ENCODE measurements around the gene S100A5. TPM values are rescaled to one million over a fixed set of nuclear protein-coding genes. Genes with fewer than 3 reads are reported as not detected.

Gene S100A5
- total RNA-seq, 1 experiment from 2014 or later, result not detected

GRCh38 chr1:153543736-153544135, 3.0 kb upstream of the S100A5 start:
- no peaks in the 10 kb centered on the region for H3K79me1 ChIP-seq (ENCODE audit: insufficient read depth, low read depth, low read length, poor library complexity, severe bottlenecking)
- H2BK15ac ChIP-seq (ENCODE audit: low read depth, low read length), result no peak overlapping the region
- no peak overlapping the region for H3K56ac ChIP-seq (ENCODE audit: insufficient read length, low read depth, low read length)
- no peak overlapping the region for H2BK5ac ChIP-seq (ENCODE audit: insufficient read length, low read length)
- H3K4me1 Mint-ChIP-seq, result peaks cover 37 to 47% of the 10 kb centered on the region in 2 experiments
- no peak overlapping the region for H3K18ac ChIP-seq (ENCODE audit: insufficient read length, low read depth, low read length)
- H3K4me2 ChIP-seq (ENCODE audit: insufficient read depth, insufficient read length, low read length), result no peak overlapping the region
- H2BK120ac ChIP-seq (ENCODE audit: low read depth, low read length, poor library complexity, severe bottlenecking), result no peak overlapping the region
- H3T11ph ChIP-seq (ENCODE audit: low read length), result no peak overlapping the region
- DNase-seq, result no peak
- no peak overlapping the region for H3K23ac ChIP-seq (ENCODE audit: insufficient read length, low read depth, low read length)
- H4K20me1 ChIP-seq (ENCODE audit: control insufficient read depth, insufficient read depth, insufficient read length), result no peaks in the 10 kb centered on the region
- H4K5ac ChIP-seq (ENCODE audit: insufficient read length, low read depth, low read length), result no peak overlapping the region
- H3K4me3 Mint-ChIP-seq, result no peak overlapping the region; a peak in 1 of 5 replicates
- H3K9ac ChIP-seq (ENCODE audit: extremely low read depth, insufficient read length, low read length), result no peak overlapping the region
- H3K27me3 Mint-ChIP-seq (ENCODE audit: low read depth), result peaks cover 3% of the 10 kb centered on the region
- no peak overlapping the region for H3K27ac ChIP-seq (ENCODE audit: insufficient read length, low read depth, low read length)
- no peak overlapping the region for H3K27ac Mint-ChIP-seq
- H2AFZ ChIP-seq (ENCODE audit: low read length), result no peak overlapping the region
- no peaks in the 10 kb centered on the region for H3K9me3 ChIP-seq (ENCODE audit: control insufficient read depth, low read depth, low read length)
- no peak overlapping the region for H2BK12ac ChIP-seq (ENCODE audit: insufficient read length, low read depth, low read length)
- no peaks in the 10 kb centered on the region for H3K9me3 Mint-ChIP-seq
- no peaks in the 10 kb centered on the region for H3K79me2 ChIP-seq (ENCODE audit: insufficient read depth, low read length)
- H3K14ac ChIP-seq (ENCODE audit: insufficient read depth, low read length), result no peak overlapping the region
- no peak overlapping the region for H4K91ac ChIP-seq (ENCODE audit: insufficient read length, low read depth, low read length)
- no peak overlapping the region for H4K8ac ChIP-seq (replicated peaks; ENCODE audit: insufficient read length, low read depth, low read length)
- H3K4ac ChIP-seq (ENCODE audit: low read depth, low read length), result no peak overlapping the region
- no peak for TF ChIP-seq CTCF (conservative IDR thresholded peaks at IDR 0.05)
- H2AK5ac ChIP-seq (ENCODE audit: insufficient read length, low read length), result no peak overlapping the region
- no peaks in the 10 kb centered on the region; a peak in 1 of 7 replicates for H3K36me3 Mint-ChIP-seq (ENCODE audit: insufficient read depth in 1 of 3, low read depth in 3 of 3)
- WGBS (ENCODE audit: extremely low coverage, insufficient read length, low lambda C conversion rate), result no CpG with 5 or more reads among the region's 4 CpGs
- H2BK20ac ChIP-seq (ENCODE audit: low read depth, low read length, poor library complexity, severe bottlenecking), result no peak overlapping the region
- no peaks in the 10 kb centered on the region for H3K27me3 ChIP-seq (ENCODE audit: insufficient read depth, low read length)
- H3K23me2 ChIP-seq (ENCODE audit: insufficient read length, low read depth, low read length, poor library complexity, severe bottlenecking), result no peaks in the 10 kb centered on the region
- peaks cover 6% of the 10 kb centered on the region; the same call in 1 of the 2 replicates for H3K4me1 ChIP-seq (ENCODE audit: insufficient read depth, low read length)
